ENCODE results near the gene HILPDA.

- TF ChIP-seq EP300 (IDR thresholded peaks at IDR 0.05; ENCODE audit: borderline replicate concordance) = no peak
- TF ChIP-seq RAD21 (IDR thresholded peaks at IDR 0.05; ENCODE audit: low read depth) = no peak
- TF ChIP-seq YY1 (IDR thresholded peaks at IDR 0.05; ENCODE audit: low read depth) = no peak
- no peak for TF ChIP-seq REST (IDR thresholded peaks at IDR 0.05; ENCODE audit: low read depth)
- TF ChIP-seq TAF1 (IDR thresholded peaks at IDR 0.05; ENCODE audit: low read depth) = no peak
- no peak for TF ChIP-seq CEBPB (IDR thresholded peaks at IDR 0.05)
- TF ChIP-seq EGR1 (IDR thresholded peaks at IDR 0.05) = no peak
- no peak for TF ChIP-seq ZBTB7A (IDR thresholded peaks at IDR 0.05; ENCODE audit: low read depth)
- TF ChIP-seq TEAD4 (IDR thresholded peaks at IDR 0.05) = no peak
- TF ChIP-seq NFIC (IDR thresholded peaks at IDR 0.05) = no peak
Observed at GRCh38 chr7:128443831-128444600, 11.7 kb upstream of the HILPDA start.

All from Ishikawa (cell line).